HG03469 (cell line): ENCODE measurements around the gene EEF2K.
"Not testable (repeated sequence)": the region's sequence is repeated elsewhere in the genome, so short reads cannot be mapped to it uniquely, and the experiment has no call there.

ENCODE experiments used
- ATAC-seq: cut with Tn5 transposase; IDR thresholded peaks from one replicate; pipeline ENCODE4 v1.9.1; 2021; ENCODE audit warnings: mild to moderate bottlenecking, moderate library complexity, moderate number of reproducible peaks; ENCODE audit not compliant: unreplicated experiment

EEF2K gene

DNA sequence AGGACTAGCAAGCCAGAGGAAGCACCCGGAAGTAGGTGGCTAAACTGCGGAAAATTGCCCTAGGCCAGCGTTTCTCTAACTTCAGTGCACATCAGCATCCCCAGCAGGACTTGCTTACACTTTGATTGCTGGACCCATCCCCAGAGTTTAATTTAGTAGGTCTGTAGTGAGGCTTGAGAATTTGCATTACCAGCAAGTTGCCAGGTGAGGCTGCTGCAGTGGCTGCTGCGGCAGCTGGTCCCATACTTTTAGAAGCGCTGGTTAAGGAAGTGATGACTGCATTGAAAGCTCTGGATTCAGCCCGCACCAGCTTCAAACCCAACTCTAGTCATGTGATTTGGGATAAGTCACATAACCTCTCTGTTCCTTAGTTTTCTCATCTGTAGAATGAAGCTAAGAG is 4.2 kb downstream of the EEF2K start:
- ATAC-seq: no peak

DNA sequence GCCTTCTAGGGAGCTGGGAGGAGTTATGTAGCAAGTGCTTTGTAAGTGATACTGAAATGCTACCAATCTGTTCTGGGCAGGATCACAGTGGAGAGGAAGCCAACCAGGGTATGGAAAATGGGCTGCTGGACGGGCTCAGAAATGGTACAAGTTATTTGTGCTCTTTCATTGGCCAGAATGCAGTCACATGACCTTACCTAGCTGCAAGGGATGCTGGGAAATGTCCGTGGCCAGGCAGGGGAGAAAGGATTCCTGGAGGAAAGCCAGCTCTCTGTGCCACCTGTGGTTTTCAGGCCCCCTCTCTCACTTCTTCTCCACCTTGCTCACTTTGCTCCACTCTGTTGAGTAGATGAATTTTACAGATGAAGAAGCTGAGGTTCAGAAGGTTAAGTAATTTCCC is 4.8 kb downstream of the EEF2K start:
- no peak for ATAC-seq

DNA sequence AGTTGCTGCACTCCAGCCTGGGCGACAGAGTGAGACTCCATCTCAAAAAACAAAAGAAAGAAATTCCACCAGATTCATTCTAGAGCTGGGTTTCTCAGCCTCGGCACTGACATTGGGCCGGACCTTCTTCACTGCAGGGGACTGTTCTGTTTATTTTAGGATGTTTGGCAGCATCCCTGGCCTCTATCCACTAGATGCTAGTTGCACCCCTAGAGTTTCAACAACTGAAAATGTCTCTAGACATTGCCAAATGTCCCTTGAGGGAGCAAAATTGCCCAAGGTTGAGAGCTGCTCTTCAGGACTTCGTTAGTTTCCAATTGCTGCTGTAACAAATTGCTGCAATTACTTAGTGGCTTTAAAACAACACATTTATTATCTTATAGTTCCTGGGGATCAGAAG is 7.2 kb downstream of the EEF2K start:
- ATAC-seq: no peak

DNA sequence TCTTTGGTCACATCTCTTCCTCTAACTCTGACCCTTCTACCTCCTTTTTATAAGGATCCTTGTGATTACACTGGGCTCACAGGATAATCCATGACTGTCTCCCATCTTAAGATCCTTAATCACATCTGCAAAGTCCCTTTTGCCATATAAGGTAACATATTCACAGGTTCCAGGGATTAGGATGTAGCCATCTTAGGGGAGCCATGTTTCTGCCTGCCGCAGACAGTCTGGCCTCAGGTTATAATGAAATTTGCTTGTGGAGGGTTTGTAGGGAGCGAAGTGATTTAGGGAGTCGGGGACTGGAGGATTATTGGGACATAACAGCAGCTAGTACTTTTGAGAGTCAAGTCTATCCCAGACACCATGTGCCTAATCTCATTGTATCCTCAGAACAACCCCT is 7.7 kb downstream of the EEF2K start:
- no peak for ATAC-seq

DNA sequence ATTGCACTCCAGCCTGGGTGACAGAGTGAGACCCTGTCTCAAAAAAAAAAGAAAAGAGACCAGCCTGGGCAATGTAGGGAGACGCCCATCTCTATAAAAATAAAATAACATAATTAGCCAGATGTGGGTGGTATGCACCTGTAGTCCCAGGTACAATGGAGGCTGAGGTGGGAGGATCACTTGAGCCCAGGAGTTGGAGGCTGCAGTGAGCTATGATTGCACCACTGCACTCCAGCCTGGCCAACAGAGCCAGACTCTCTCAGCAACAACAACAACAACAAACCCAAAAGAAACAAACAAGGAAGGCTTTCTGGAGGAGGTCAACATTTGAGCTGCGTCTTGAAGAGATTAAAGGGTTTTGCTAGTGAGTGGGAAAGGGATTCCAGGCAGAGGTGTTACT is 8.3 kb downstream of the EEF2K start:
- no peak for ATAC-seq

DNA sequence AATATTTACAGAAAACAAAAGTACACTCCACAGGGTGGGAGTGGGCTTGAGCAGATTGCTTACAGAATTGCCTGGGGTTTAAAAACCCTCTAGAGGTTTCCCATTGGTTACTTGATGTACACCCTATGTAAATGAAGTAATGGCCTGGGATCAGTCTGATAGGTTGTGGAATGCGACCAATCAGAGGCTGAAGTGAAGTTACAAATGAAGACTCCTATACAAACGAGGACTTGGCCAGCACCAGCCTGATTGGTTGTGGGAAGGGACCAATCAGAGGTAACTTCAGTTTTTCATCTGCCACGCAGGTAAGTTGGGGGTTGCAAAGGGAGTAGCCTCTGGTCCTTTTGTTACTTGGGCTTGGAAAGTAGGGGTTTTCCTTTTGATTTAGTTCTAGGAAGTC is 8.8 kb downstream of the EEF2K start:
- ATAC-seq: no peak

DNA sequence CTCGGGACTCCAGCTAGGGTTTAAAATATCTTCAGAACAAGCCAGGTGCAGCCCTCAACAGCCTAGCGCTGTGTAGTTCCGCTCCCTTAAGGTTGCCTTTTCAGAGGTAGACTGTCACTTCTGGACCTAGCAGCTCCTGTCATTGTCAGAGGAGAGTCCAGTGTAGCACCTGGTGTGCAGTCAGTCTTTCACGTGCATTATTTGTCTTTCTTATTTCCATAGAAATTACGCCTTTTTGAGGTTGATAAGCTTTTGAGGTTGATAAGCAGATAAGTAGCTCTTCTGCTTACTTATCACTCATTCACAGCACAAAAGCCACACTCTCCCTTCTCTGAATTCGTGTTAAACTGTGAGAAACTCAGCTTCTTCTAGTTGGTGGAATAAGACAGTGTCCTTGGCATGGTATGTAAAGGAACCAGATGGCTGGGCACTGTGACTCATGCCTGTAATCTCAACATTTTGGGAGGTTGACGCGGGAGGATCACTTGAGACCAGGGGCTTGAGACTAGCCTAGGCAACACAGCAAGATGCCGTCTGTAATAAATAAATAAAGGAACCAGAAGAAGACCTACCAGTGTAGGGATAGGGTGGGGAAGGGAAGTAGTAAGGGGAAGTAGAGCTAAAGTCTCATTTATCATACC is 10.2 kb downstream of the EEF2K start:
- ATAC-seq: no peak

DNA sequence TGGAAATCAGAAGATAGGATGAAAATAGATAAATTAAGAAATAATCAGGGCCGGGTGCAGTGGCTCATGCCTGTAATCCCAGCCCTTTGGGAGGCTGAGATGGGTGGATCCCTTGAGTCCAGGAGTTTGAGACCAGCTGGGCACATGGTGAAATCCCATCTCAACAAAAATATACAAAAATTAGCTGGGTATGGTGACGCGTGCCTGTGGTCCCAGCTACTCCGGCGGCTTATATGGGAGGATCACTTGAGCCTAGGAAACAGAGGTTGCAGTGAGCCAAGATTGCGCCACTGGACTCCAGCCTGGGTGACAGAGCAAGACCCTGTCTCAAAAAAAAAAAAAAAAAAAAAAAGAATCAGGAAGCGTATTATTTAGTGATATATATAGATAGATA is 10.8 kb downstream of the EEF2K start:
- not testable (repeated sequence) for ATAC-seq

DNA sequence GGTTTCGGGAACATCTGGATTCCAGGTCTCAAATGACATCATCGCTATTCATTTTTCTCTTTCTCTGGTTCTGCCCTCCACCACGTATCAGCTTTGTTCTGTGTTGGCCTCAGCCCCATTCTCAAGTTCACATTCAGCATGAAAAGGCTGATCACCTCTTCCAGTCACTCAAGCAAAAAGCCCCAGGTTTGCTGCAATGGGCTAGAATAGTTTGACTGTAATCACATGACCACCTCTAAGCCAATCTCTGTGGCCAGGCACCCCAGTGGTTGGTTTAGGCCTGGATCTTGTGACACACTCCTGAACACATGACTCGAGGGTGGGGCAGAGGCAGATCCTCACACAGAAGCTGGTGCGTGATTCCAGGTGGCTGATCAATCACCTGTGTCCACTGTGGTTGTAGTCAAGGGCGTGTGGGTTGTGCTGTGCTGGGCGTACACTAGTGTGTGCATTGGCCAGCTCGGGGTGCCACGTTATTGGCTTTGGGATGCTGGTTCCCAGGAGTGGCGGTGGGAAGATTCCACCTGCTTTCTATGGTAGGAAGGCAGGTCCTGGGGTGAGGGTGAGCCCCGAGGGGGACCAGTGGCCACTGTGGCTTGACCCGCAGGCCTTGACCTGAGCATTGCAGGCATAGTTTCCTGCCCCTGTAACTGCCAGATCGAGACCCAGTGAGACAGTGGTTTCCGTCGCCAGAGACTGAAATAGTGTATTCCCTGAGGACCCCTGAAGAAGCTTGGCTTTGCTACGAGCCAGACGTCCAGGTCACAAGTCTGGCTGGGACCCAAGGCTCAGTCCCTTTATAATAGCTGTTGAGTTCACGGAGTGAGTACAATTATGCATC is 12.0 kb downstream of the EEF2K start:
- no peak for ATAC-seq

DNA sequence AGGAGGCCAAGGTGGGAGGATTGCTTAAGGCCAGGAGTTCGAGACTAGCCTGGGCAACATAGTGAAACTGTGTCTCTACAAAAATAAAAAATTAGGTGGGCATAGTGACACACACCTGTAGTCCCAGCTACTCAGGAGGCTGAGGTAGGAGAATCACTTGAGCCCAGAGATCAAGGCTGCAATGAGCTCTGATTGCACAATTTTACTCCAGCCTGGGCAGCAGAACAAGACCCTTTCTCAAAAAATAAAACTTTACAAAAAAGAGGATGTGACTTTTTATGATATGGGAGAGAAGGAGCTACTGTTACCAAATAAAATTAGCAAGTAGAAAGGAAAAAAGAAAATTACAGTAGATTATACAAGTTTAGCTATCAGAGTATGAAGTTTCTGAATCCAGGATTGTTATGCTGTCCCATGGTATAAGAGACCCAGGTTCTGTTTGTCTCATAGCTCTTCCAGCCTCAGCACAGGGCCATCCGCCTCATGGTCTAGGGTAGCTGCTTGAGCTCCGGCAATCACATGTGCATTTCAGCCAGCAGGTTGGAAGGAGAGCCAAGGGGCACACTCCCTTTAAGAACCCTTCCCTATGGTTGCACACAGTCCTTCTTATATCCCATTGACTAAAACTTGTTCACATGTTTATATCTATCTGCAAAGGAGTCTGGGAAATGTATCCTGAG is 13.5 kb downstream of the EEF2K start:
- ATAC-seq: no peak

DNA sequence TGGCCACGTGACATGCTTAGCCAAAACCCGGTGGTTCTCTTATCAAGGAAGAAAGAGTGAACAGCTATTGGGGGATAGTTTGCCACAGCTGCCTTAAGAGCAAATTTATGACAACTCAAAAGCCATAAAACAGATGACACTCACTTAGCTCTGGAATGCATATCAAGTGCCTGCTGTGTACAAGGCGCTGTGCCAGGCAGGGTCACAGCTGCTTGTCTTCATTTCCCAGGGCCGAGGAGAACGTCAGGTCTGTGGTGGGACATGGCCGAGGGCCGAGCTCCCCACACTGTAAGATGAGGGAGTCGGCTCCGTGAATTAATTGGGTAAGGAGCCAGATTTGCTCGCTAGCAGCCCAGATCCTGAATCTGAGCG is 14.0 kb downstream of the EEF2K start:
- no peak for ATAC-seq

DNA sequence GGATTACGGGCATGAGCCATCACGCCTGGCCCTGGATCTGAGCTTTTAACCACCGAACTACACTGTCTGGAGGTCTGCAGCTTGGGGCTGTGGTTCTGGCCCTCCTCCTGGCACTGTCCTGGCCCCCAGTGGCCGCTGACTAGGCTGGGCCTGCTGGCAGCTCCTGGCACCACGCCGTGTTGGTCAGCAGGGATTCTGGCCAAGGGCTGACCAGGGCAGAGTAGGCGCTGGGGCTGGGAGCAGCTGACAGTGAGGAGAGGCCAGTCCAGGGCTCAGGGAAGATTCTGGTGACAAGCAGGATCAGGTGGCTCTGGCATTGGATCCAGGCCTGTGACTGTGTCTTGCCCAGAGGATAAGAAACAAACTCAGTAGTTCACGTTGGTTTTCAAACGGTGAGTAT is 14.6 kb downstream of the EEF2K start:
- no peak for ATAC-seq

DNA sequence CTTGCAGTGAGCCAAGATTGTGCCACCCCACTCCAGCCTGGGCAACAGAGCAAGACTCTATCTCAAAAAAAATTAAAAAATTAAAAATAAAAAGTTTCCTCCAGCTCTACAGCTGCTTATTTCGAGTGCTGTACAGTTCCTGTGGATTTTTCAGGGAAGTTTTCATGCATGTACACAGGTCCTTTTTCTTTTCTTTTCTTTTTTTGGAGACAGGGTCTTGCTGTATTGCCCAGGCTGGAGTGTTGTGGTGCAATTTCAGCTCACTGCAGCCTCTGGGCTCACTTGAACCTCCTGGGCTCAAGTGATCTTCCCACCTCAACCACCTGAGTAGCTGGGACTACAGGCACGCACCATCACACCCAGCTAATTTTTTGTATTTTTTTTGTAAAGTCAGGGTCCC is 15.9 kb downstream of the EEF2K start:
- no peak for ATAC-seq

DNA sequence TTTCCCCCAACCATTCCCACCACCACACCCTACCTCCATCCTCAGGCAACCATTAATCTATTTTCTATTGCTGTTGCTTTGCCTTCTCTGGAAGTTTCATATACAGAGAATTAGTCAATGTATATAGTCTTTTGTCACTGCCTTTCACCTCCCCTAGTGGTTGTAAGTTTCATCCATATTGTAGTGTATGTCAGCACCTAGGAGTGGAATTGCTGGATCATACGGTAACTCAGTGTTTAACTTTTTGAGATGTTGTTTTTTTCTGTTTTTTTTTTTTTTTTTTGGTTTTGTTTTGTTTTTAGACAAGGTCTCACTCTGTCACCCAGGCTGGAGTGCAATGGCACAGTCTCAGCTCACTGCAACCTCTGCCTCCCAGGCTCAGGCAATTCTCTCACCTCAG is 16.9 kb downstream of the EEF2K start:
- no peak for ATAC-seq

DNA sequence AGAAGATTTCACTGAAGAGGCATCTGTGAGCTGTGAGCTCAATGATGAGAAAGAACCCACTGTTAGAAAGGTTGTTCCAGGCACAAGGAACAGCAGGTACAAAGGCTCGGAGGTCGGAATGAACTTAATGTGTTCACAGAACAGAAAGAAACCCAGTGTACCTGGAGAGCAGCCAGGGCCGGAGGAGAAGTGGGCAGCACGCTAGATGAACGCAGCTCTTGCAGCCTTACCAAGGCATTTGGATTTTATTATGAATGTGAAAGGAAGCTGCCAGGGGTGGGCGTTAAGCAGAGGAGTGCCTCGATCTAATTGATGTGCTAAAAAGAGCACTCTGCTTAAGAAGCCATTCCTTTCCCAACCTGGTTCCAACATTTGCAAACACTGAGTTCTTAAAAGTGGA is 19.0 kb downstream of the EEF2K start:
- ATAC-seq: no peak

DNA sequence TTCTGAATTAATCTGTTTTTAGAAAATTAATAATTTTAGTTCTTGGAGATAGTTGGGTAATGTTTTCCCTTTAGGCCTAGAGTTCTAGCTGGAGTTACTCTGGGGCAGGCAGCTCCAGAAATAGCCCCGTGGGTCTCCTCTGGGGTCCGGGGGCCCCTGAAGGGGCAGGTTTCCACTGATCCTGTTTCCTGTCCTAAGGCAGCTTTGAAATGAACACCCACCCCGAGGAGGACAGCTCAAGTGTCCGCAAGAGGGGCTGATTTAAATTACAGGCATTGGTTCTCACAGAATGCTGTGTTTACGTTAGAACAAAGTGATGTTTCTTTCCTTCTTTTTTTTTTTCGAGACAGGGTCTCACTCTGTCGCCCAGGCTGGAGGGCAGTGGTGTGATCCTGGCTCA is 23.8 kb downstream of the EEF2K start:
- no peak for ATAC-seq

DNA sequence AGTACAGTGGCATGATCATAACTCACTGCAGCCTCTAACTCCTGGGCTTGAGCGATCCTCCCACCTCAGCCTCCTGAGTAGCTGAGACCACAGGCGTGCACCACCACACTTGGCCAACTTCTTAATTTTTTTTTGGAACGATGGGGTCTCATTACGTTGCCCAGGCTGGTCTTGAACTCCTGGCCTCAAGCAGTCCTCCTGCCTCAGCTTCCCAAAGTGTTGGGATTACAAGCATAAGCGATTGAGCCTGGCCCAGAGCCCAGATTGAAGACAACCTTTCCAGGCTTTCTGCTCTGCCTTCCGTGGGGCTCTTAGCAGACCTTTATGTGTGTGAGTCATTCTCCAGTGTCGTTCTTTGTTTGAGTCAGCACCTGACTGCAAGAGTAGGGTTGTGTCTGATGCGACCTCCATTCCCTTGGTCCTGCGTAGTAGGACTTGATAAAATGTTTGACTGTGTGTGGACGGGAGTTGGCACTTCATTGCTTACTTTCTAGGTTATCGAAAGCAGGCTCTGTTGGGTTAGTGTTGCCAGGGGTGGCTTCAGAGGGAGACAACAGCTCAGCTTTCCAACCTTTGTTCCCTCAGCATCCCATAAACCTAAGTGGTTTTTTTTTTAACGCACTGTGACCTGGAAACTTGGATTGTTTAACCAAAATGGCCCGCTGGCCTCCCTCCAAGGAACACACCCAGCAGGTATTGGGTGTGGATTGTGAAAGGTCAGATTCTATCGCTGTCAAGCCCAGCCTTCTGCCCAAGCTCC is 26.4 kb downstream of the EEF2K start:
- no peak for ATAC-seq

DNA sequence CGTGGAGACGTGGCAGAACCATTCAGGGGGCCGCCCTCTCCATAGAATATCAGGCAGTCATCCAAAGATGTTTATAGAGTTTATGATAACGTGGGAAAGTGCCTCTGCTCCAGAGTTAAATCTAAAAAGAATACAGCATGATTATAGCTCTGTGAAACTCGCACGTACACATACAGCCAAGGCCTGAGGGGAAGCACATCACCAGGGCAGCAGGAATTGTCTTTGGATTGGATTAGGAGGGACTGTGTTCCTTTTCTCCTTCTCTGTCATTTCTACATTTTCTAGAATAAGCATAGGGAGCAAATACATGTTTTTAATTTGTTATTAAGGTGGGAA is 26.9 kb downstream of the EEF2K start:
- ATAC-seq: no peak

DNA sequence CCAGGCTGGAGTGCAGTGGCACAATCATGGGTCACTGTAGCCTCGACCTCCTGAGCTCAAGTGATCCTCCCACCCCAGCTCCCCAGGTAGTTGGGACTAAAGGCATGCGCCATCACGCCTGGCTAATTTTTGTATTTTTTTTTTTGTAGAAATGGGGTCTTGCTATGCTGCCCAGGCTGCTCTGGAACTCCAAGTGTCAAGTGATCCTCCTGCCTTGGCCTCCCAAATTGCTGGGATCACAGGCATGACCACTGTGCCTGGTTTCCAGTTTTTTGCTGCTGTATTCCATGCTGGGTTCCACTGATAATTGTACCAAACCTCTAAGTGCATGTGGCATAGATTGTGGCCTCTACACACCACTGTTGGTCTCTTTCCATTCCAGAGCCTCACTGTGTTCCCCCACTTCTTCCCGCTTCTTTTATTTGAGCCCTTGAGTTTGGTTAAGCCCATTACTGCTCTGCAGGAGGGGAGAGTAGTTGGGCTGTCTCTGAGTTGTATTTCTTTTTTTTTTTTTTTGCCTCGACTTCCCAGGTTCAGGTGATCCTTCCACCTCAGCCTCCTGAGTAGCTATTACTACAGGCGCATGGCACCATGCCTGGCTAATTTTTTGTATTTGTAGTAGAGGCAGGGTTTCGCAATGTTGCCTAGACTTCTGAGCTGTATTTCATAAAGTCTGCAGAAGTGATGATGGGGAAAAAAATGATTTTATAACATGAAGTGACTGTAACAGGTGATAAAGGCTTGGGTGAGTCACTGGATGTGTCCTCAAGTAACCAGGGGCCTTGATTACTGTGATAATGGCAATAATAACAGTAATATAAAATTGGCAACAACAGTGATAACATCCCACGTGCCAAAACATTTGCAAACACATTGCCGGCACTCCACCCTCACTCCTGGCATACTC is 30.0 kb downstream of the EEF2K start:
- no peak for ATAC-seq

DNA sequence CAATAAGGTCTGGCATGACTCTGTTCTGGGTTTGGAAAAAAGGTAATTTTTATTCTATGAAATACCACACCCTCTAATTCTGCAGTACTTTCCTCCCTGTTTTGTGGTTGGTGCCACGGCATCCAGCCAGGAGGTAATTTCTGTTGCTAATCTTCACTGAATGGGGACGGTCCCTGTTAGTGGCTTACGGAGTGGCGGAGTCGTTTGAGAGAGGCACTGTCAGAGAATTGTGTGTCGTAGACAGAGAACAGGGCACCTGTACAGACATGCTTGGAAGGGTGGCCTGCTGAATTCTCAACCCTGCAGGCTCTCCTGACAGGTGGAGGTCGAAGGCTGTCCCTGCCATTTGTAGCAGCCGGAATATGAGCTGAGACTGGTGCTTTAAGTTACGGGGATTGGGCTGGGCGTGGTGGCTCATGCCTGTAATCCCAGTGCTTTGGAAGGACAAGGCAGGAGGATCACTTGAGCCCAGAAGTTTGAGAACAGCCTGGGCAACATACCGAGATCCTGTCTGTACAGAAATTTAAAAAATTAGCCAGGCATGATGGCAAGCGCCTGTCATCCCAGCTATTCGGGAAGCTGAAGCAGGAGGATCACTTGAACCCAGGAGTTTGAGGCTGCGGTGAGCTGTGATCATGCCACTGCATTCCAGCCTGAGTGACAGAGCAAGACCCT is 33.2 kb downstream of the EEF2K start:
- no peak for ATAC-seq
